LNCaP clone FGC (cell line): ENCODE measurements around the gene OR2A5.

ENCODE experiments used
- DNase-seq: peaks from one replicate; pipeline ENCODE4 v3.0.0-alpha.2; 2011; ENCODE audit warnings: low read depth
- H3K4me3 ChIP-seq: 2 replicates; pipeline ENCODE4 v1.5.1; 2011; ENCODE audit warnings: mild to moderate bottlenecking, low read depth, low read length, control low read depth
- TF ChIP-seq, protein P1 (sequence below): IDR thresholded peaks from 2 replicates; pipeline ENCODE4 v1.5.1; 2012; ENCODE audit warnings: mild to moderate bottlenecking; ENCODE audit not compliant: control insufficient read depth, insufficient read depth; ENCODE audit errors: extremely low read depth

The OR2A5 gene

DNA sequence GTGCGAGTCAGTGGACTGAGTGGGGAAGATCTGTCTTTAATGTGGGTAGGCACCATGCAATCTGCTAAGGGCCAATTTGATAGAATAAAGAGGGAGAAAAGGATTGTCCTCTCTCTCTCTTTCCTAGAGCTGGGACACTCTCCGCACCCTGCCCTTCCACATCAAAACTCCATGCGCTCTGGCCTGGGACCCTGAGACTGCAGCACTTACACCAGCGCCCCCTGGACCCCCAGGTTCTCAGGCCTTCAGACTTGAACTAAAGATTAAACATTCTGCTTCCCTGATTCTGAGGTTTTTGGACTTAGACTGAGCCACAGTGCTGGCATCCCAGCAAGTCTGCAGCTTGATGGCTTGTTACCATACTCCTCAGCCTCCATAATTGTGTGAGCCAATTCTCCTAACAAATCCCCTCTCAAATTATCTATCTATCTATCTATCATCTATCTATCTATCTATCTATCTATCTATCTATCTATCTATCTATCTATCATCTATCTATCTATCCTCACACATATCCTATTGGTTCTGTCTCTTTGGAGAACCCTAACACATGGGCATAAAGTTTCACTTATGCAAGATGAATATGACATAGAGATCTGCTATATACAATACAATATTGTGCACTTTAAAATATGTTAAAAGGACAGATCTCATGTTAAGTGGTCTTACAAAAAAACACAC lies 22.4 kb upstream of the OR2A5 start:
- TF ChIP-seq, protein P1, sequence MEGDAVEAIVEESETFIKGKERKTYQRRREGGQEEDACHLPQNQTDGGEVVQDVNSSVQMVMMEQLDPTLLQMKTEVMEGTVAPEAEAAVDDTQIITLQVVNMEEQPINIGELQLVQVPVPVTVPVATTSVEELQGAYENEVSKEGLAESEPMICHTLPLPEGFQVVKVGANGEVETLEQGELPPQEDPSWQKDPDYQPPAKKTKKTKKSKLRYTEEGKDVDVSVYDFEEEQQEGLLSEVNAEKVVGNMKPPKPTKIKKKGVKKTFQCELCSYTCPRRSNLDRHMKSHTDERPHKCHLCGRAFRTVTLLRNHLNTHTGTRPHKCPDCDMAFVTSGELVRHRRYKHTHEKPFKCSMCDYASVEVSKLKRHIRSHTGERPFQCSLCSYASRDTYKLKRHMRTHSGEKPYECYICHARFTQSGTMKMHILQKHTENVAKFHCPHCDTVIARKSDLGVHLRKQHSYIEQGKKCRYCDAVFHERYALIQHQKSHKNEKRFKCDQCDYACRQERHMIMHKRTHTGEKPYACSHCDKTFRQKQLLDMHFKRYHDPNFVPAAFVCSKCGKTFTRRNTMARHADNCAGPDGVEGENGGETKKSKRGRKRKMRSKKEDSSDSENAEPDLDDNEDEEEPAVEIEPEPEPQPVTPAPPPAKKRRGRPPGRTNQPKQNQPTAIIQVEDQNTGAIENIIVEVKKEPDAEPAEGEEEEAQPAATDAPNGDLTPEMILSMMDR: no peak
- no peak overlapping the region for H3K4me3 ChIP-seq
- no peak for DNase-seq

DNA sequence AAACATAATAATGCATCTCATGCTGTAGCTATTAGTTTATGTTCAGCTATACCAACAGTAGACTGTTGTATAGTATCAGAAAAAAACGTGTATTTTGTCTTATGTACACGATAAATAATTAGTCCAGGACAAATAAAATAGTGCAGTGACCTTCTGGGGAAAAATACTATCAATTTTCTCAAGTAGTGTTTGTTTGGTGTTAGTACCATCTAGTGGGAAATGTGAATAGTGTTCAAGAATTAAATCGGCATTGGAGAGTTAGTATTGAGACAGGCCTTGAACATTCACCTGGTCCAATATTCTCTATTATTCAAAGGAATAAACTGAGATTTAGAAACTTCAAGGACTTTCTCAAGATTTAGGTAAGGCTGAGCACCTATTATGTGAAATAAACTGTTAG lies 21.7 kb upstream of the OR2A5 start:
- no peak for DNase-seq
- no peak overlapping the region for H3K4me3 ChIP-seq
- TF ChIP-seq, protein P1: peak; percentile 63

- TF ChIP-seq, protein P1: no peak
- no peak for DNase-seq
- H3K4me3 ChIP-seq: no peak overlapping the region
These were observed 20.8 kb upstream of the OR2A5 start for GRCh38 chr7:144027974-144028373.

GRCh38 chr7:144028547-144028946 lies 20.2 kb upstream of the OR2A5 start:
- TF ChIP-seq, protein P1: no peak
- DNase-seq: no peak
- H3K4me3 ChIP-seq: no peak overlapping the region

DNA sequence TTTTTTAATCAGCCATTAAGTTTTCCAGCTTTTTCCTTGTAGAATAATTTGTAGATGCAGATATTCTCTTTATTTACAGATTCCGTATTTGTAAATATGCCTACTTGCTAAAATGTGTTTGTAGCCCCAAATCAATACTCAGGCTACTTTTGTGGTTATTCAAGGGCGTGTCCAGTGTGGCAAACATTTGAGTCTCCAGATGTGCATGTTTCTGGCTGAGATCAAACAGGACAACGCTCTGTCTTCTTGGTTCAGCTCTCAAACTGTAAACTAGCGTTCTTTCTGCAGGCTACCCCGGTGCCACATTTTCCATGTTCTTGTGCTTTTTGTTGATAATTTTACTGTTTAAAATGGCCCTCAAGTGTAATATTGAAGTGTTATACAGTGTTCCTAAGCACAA lies 16.2 kb upstream of the OR2A5 start:
- no peak for DNase-seq
- H3K4me3 ChIP-seq: no peak overlapping the region
- TF ChIP-seq, protein P1: no peak

DNA sequence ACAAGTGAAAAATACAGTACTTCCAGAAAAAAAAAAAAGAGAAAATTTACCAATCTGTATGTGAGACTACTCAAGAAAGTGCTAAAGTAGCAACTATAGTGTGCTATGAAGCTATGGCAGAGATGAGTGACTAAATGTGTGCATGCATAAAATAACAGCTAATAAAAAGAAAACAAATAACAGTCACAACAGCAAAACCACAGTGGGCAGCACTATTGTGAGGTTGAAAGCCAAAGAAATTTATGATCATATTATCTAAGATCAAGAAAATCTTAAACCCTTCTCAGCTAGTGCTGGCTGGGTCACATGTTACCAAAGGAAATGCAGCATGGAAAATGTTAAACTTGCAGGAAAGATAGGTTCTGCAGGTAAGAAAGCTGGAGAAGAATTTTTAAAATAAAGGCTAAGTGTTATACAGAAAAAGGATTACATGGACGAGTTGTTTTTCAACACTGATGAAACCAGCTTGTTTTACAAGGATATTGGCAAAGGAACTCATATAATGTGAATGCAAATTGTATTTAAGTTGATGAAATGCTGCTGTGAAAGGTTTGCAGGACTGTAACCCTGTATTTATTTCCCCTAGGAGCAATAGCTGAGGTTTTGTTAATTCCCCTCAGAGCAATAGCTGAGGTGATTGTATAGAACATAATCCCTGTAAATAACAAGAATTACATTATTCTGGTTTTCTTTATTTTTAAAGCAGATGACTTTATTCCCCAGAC lies 15.6 kb upstream of the OR2A5 start:
- no peak overlapping the region for H3K4me3 ChIP-seq
- DNase-seq: no peak
- TF ChIP-seq, protein P1: no peak
